GM21381 (cell line): ENCODE measurements around the gene UNKL.
"Not testable (repeated sequence)": the region's sequence is repeated elsewhere in the genome, so short reads cannot be mapped to it uniquely, and the experiment has no call there.

Experiments used
- ATAC-seq: cut with Tn5 transposase; IDR thresholded peaks from one replicate; pipeline ENCODE4 v1.9.1; 2021; ENCODE audit warnings: mild to moderate bottlenecking, moderate library complexity; ENCODE audit not compliant: unreplicated experiment

UNKL gene

GRCh38 chr16:1330260-1330914 is 84.1 kb downstream of the UNKL start:
- no peak for ATAC-seq

GRCh38 chr16:1328961-1329360 is 85.5 kb downstream of the UNKL start:
- ATAC-seq: not testable (repeated sequence)

DNA sequence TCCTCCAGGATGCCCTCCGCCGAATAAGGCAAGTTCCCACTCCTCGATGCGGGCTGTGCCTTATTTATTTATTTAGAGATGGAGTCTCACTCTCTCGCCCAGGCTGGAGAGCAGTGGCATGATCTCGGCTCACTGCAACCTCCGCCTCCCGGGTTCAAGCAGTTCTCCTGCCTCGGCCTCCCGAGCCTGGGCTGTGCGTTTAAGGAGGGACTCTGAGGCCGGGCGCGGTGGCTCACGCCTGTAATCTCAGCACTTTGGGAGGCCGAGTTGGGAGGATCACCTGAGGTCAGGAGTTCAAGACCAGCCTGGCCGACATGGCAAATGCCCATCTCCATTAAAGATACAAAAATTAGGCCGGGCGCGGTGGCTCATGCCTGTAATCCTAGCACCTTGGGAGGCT is 86.4 kb downstream of the UNKL start:
- not testable (repeated sequence) for ATAC-seq

DNA sequence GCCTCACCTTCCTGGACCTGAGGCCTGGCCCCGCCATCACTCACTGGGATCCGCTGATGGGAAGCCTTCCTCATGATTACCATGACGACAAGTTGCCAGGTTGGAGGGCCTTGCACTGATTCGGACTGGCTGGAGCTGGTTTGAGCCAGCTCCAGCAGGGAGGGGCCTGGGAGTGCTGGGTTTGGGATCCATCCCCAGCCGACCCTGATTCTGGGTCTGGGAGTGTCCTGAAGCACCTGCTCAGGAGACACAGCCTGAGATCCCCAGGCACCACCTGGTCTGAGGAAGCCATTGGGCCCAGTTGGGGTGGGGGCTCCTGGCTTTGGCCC is 86.9 kb downstream of the UNKL start:
- no peak for ATAC-seq

- no peak for ATAC-seq
These were observed 87.4 kb downstream of the UNKL start for GRCh38 chr16:1326946-1327618.

DNA sequence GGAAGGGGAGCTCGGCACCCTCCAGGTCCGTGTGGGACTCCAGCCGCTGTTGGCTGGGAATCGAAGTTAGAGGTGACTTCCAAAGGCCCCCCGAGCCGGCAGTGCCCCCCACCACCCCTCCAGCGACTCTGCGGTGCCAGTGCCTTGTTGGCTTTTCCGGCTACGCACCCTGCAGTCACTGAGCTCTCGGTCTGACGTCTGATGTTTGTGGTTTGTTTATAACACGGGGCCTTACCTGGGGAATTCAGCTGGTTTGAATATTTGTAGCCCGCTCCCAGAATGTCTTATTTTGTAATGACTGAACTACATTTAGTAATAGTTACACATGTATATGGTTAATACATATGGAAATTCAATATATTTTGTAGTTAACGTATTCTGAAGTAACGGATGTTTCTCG is 88.1 kb downstream of the UNKL start:
- ATAC-seq: no peak

GRCh38 chr16:1325673-1326371 is 88.7 kb downstream of the UNKL start:
- no peak for ATAC-seq

GRCh38 chr16:1325261-1325660 is 89.2 kb downstream of the UNKL start:
- ATAC-seq: no peak

GRCh38 chr16:1324286-1324826 is 90.1 kb downstream of the UNKL start:
- ATAC-seq: no peak

DNA sequence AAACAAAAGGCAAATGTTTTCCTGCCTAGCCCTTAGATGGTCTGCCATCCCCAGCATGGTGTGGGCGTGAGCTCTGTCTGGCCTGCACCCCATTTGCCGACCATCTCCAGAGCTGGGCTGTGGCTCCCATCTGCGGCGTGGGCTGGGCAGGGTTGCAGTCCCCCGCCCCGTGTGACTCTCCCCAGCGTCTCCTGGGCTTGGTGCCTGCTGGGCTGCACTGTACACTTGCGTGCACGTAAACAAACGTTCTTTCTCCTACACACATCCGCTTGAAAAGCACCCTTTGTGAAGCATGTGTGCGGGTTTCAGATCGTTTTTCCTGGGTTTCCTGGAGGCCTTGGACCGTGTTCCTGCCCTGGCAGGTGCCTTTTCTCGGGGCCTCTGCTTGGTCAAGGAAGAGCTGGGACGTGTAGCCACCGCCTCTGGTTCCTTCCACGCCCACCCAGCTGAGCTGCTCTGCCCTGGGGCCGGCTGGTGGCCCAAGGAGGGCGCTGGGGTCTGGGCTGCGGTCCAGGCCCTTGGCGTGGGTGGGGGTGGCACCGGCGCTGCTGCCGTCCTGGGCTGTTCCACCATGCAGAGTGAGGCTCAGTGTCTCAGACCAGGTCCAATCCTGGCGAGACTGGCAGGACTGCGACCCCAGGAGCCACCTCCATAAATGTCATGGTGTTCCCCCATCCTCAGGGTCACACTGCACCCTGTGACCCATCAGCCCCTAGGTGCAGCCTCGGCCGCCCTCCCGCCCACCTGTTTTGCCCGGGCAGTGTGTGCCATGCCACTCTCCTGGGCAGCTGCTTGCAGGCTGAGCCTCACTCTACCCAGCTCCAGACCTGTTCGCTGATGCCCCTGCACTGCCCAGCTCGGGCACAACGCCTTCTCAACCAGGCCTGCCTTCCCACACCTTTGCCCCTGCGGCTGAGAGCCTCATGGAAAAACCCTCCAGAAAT is 90.9 kb downstream of the UNKL start:
- ATAC-seq: no peak

- no peak for ATAC-seq
These were observed 92.1 kb downstream of the UNKL start for GRCh38 chr16:1322407-1322806.

- ATAC-seq: no peak
These were observed 93.8 kb downstream of the UNKL start for GRCh38 chr16:1320658-1321240.

DNA sequence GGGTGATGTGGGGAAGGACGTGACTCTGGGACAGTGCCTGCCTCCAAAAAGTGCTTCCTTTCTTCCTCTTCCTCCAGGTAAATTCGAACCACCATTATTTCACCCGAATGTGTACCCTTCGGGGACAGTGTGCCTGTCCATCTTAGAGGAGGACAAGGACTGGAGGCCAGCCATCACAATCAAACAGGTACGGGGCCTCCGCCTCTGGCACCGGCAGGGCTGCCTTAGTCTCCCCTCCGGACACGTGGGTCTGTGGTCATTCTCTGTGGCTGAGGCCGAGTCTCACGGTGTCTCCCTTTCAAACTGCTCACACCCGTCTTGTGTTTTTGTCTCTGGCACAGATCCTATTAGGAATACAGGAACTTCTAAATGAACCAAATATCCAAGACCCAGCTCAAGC is 94.4 kb downstream of the UNKL start:
- no peak for ATAC-seq

DNA sequence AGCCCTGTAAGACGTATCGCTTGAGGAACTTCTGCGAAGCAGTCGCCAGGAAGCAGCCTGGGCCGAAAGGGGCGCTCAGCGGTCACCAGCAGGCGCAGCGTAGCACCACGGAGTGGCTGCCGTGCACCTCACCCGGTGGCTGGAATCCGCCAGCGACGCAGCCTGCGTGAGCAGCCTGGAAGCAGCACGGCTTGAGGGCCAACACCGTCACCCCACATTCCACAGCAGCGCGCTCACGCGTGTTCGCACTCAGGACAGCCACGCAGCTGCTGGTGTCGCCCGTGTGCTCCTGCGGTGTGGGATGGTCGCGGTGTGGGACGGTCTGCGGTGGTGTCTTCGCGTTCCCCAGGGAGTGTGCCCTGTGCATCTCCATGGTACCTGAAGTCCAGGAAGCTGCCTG is 95.5 kb downstream of the UNKL start:
- no peak for ATAC-seq

DNA sequence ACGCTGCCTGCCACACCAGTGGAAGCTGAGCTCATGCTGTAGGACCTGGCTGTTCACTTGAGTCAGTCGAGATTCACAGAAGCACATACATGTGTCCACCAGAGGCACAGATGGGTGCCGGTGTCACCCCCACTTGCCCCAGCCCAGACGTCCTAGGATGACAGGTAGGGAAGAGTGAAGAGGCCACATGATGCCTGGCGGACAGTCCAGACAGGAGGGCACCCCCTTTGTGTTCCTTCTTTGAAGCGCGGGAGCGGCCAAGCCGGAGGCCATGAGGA is 96.3 kb downstream of the UNKL start:
- no peak for ATAC-seq

DNA sequence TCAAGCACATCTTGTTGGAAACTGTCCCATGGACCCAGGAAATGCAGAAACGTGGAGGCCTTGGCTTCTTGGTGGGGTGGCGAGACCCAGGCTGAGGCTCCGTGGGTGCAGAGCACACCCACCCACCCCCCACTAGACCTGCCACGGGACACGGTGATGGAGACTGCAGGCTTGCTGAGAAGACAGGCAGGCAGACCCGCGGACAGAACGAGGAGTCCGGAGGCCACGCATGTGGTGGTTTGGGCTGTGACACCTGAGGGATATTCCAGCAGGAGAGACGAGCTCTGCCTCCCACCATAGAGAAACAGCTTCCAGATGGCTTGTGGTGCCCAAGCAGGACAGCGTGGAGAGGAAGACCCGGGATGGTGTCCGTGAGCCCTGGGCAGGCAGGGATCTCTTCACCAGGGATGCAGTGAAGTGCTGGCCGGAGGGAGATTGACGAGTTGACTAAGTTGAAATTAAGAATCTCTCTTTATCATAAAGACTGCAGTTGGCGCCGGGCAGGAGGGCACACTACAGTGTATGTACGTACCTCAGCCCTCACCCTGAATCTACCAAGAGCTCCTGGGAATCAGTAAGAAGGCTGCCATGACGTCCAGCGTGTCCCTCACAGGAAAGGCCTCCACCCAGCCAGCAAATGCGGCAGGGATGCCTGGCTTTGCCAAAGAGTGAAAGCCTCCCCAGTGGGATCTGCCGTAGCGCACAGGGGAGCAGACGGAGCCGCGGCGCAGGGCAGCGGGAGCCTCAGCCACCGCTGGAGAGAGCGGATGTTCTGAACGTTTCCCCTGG is 96.8 kb downstream of the UNKL start:
- ATAC-seq: no peak

- ATAC-seq: no peak
These were observed 98.5 kb downstream of the UNKL start for GRCh38 chr16:1316033-1316405.

GRCh38 chr16:1315081-1316032 is 99.1 kb downstream of the UNKL start:
- no peak for ATAC-seq
